Epidermal melanocyte (primary cell): ENCODE data around the gene PHLDB1.
"Not testable (repeated sequence)": the region's sequence is repeated elsewhere in the genome, so short reads cannot be mapped to it uniquely, and the experiment has no call there.

Source experiments
- DNase-seq: peaks from one replicate; pipeline ENCODE4 v3.0.0; 2011; ENCODE audit warnings: low spot score; ENCODE audit not compliant: insufficient read length

PHLDB1 gene

DNA sequence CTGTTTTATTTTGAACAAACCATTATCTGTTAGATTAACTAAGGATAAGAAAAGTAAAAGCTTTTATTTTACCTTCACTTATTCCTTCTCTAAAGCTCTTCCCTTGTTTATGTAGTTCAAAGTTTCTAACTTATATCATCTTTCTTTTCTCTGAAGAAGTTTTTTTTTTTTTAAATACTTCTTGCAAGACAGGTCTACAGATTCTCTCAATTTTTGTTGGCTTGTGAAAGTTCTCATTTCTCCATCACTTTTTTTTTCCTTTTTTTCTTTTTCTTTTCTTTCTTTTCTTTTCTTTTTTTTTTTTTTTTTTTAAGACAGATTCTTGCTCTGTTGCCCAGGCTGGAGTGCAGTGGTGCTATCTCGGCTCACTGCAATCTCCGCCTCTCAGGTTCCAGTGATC, 76.8 kb downstream of the PHLDB1 start:
- DNase-seq = no peak

DNA sequence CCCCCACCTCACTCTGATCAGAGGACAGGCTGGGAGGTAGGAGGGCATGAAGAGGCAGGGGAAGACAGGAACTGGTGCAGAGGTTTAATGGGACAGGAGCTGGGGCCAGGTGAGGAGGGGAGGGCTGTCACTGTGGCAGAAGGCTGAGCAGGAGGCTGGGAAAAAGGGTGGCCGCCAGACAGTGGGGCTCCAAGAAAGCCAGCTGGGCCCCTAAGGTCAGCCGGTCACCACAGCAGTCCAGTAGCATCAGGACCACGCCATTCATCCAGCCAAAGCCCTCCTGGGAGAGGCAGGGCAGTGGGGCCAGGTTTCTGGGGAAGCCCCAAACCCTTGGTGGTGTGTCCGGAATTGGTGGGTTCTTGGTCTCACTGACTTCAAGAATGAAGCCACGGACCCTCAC, 80.5 kb downstream of the PHLDB1 start:
- no peak for DNase-seq

DNA sequence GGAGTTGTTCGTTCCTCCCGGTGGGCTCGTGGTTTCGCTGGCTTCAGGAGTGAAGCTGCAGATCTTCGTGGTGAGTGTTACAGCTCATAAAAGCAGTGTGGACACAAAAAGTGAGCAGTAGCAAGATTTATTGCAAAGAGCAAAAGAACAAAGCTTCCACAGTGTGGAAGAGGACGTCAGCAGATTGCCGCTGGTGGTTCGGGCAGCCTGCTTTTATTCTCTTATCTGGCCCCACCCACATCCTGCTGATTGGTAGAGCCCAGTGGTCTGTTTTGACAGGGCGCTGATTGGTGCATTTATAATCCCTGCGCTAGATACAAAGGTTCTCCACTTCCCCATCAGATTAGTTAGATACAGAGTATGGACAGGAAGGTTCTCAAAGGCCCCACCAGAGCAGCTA, 80.9 kb downstream of the PHLDB1 start:
- DNase-seq = not testable (repeated sequence)

DNA sequence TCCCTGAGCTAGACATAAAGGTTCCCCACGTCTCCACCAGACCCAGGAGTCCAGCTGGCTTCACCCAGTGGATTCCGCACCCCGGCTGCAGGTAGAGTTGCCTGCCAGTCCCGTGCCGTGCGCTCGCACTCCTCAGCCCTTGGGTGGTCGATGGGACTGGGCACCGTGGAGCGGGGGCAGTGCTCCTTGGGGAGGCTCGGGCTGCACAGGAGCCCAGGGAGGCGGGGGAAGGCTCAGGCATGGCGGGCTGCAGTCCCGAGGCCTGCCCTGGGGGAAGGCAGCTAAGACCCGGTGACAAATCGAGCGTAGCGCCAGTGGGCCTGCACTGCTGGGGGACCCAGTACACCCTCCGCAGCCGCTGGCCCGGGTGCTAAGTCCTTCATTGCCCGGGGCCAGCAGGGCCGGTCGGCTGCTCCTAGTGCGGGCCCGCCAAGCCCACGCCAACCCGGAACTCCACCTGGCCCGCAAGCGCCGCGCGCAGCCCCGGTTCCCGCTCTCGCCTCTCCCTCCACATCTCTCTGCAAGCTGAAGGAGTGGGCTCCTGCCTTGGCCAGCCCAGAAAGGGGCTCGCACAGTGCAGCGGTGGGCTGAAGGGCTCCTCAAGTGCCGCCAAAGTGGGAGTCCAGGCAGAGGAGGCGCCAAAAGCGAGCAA, 81.6 kb downstream of the PHLDB1 start:
- no peak for DNase-seq

DNA sequence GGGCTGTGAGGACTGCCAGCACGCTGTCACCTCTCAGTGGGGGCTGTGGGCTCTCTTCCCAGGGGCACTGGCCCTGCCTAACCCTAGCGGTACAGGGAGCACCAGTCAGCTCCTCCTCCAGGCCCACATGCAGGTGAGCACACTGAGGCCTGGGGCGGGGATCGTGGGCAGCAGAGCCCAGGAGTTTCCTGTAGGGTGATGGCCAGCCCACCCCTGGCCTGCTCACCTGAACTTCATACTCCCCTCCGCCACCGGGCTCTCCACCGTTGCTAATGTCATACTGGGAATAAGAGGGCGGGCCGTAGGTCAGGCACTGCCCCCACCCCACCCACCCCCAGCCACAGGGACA, 82.1 kb downstream of the PHLDB1 start:
- no peak for DNase-seq

DNA sequence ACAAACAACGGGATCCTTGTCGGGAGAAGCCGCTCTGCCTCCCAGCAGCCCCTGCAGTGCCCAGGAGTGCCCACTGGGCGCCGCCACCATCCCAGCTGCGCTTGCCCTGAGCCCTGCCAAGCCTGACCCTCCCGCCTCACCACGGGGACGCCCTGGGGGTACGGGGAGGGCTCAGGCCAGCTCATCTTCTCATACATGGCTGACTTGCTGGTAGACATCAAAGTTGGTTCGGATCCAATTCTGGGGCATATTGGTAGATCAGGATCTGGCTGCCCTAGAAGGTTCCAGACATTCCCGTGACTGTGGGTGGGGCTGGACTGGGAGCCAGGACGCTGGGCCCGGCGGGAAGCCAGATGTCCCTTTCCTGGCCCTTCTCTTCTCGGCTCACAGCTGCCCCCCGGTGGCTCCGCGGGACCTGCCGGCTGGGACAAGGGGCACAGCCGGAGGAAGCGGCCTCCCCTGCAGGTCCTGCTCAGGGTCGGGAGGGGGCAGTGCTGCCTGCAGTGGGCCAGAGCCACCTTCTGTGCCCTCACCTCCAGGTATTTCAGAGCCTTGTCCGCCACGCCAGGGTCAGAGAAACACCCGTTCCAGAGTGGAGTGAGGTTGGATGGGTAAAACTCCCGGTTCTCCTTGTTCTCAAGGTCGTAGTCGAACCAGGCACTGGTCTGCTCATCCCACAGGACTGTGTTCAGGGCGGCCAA, 82.6 kb downstream of the PHLDB1 start:
- DNase-seq = peak; percentile 77

- DNase-seq = no peak
Observed at GRCh38 chr11:118690553-118691304, 83.3 kb downstream of the PHLDB1 start.

DNA sequence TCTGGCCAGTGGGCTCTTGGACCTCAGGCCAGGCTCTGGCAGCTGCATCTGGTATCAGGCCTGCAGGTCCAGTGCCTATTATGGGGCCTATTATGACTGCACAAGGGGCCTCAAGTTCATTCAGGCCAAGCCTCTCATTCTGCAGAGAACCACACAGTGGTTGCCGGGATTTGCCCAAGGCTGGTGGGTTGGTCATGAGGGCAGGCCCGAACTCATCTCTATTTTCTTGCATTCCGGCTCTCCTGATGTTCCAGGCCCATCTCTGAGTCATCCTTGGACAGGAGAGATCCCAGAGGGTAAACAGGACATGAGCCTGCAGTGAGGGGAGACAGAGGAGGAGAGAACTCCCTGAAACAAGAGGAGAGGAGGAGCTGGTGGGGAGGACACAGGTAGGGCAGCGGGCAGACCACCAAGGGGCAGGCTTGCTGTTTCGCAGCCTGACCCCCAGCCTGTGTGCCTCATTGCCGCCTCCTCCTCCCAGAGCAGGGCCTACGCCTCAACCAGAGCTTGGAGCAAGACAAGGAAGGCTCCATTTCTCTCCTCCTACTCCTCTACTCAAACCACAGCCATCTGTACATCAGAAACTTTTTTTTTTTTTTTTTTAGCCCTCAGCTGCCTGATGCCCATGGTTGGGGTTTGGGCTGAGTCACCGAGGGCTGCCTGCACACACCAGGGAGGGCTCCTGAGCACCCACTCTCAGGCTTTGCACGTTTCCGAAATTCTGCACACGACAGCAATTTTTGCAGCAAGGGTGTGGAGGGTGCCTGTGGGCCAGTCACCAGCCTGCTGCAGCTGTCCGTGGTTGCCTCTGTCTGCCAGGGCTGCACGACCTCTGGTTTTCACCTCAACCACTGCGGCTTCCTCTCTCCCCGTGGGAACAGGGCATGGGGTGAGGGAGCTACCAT, 84.8 kb downstream of the PHLDB1 start:
- no peak for DNase-seq

- no peak for DNase-seq
Observed at GRCh38 chr11:118694185-118694584, 86.8 kb downstream of the PHLDB1 start.

- no peak for DNase-seq
Observed at GRCh38 chr11:118694771-118695170, 87.4 kb downstream of the PHLDB1 start.

DNA sequence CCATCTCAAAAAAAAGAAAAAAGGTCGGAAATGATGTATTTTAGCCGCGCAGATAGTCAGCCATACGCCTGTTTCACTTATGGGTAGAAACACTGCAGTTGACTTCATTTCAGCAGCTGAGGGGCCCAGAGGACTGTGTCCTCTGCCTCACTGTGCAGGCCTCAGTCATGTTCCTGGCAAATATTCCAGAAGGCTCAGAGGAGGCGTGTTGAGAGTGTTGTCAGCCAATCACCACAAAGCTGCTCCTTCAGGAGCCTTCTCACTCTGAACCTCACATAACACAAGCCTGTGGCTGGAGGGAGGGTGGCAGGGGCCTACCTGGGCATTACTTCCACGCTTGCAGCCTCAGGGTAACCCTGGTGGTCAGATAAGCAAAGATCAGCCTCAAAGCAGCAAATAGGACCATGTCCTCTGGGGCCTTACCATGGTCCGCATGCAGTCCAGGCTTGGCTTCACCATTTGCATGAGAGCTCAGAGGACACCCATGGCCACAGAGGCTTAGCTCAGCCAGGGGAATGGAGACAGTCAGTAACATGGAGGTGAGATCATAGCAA, 89.3 kb downstream of the PHLDB1 start:
- DNase-seq = no peak

GRCh38 chr11:118697346-118697745, 89.9 kb downstream of the PHLDB1 start:
- DNase-seq = no peak

DNA sequence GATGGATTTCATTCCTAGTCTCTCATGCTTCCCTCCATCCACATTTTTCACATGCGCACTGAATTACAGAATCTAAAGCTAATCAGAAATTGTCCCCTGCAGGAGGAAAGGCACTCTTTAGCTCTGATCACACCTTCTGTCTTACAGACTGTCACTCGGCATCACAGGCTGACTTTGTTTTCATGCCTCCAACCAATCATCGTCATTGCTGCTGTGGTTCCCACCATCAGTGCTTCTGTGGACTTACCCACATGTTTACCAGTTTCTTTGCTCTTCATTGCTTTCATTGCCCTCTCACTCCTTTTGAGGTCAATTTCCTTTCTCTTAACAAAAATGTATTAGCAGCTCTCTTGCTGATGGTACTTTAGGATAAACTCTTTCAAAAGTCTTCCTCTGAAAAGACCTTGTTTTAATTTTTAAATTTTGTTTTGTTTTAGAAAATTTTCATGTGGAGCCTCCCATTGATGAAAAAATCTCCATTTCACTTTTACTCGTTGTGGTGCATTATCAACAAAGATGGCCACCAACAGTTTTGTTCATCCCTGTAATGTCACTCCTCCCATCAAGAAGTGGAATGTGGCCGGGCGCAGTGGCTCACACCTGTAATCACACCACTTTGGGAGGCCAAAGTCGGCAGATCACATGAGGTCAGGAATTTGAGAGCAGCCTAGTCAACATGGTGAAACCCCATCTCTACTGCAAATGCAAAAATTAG, 92.2 kb downstream of the PHLDB1 start:
- no peak for DNase-seq

- DNase-seq = no peak
Observed at GRCh38 chr11:118703563-118704106, 96.2 kb downstream of the PHLDB1 start.

- DNase-seq = no peak
Observed at GRCh38 chr11:118705111-118705741, 97.8 kb downstream of the PHLDB1 start.

- DNase-seq = peak; percentile 21
Observed at GRCh38 chr11:118705791-118706545, 98.6 kb downstream of the PHLDB1 start.

DNA sequence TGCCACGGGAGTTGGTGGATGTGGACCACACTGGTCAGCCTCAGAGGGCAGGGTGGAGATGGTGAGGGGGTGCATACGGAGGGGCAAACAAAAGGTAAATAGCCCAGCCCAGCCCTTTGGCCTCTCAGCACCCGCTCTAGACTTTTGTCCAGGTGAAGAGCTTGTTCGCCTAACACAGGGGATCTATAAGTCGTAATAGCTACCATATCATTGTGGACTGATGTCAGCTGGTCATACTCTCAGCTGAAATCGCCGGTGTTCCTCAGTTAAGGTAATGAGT, 99.1 kb downstream of the PHLDB1 start:
- no peak for DNase-seq
